K562 (cell line): ENCODE measurements around the gene TACR2. TPM values are rescaled to one million over a fixed set of nuclear protein-coding genes. Genes with fewer than 3 reads are reported as not detected.
A peak's percentile ranks its signal among the peaks of the same experiment; 100 is the strongest.

Experiments used
- ATAC-seq: fragments of 200-7000 bp; cut with Tn5 transposase; 3 replicates; pipeline ENCODE4 v1.9.1; 2020; ENCODE audit warnings: moderate library complexity
- BruUV-seq: library from RNA; stranded (reverse); fragments of 400-500 nt; replicated peaks from 2 replicates; lab custom pipeline; 2021; lab: Mats Ljungman, UMichigan
- CTCF ChIA-PET: fragments of 300-600 bp; formaldehyde crosslinking; extraction: SDS; loops from one replicate; lab custom pipeline; 2021; ENCODE audit warnings: low intra/inter-chr PET ratio; lab: Yijun Ruan, JAX
- POLR2A ChIA-PET: fragments of 300-600, 350-650 bp; sonication (Branson Sonifier 250); formaldehyde crosslinking; extraction: SDS; loops from one replicate; lab custom pipeline; 2021; ENCODE audit warnings: antibody characterized with exemption, inconsistent platforms; lab: Yijun Ruan, JAX
- DNase-seq, 4 experiments: peaks; one replicate each; pipeline versions ENCODE4 v3.0.0 to v3.0.0-alpha.2; 2011 to 2018; ENCODE audit warnings: low spot score in 3 of 4, mixed read lengths in 3 of 4; ENCODE audit errors: extremely low read depth in 1 of 4
- FAIRE-seq: peaks from 2 replicates; lab custom pipeline; 2011; peaks lifted over from hg19 to GRCh38; lab: Jason Lieb, UNC
- H2AFZ ChIP-seq: 2 replicates; pipeline ENCODE4 v1.6.0; 2011; ENCODE audit warnings: low read depth, low read length, control low read depth, inconsistent platforms
- H3K27ac ChIP-seq: fragments of 200-600 bp; 3 replicates; pipeline ENCODE4 v1.8.0; 2011; ENCODE audit warnings: low read depth, mild to moderate bottlenecking, control low read depth, inconsistent platforms, low read length, moderate library complexity, mixed read lengths; ENCODE audit errors: extremely low read depth
- H3K27me3 ChIP-seq, 2 experiments: fragments of 300-600 bp in 1 of 2; 2 replicates in 1 of 2; 3 replicates in 1 of 2; pipeline versions ENCODE4 v1.6.0 to v1.8.0; 2011; ENCODE audit warnings: inconsistent platforms in 2 of 2, low read length in 2 of 2, mild to moderate bottlenecking in 1 of 2, mixed read lengths in 1 of 2, moderate library complexity in 1 of 2; ENCODE audit not compliant: control insufficient read depth in 2 of 2, insufficient read depth in 2 of 2
- H3K36me3 ChIP-seq: fragments of 300-600 bp; 3 replicates; pipeline ENCODE4 v1.8.0; 2011; ENCODE audit warnings: mild to moderate bottlenecking, low read length, inconsistent platforms; ENCODE audit not compliant: control insufficient read depth, insufficient read depth
- H3K4me1 ChIP-seq, 2 experiments: fragments of 200-600 bp in 1 of 2; replicated peaks in 1 of 2; 2 replicates in 1 of 2; 3 replicates in 1 of 2; pipeline versions ENCODE4 v1.5.1 to v1.8.0; 2011; ENCODE audit warnings: inconsistent platforms in 2 of 2, low read length in 2 of 2, mild to moderate bottlenecking in 1 of 2, mixed read lengths in 1 of 2, moderate library complexity in 1 of 2; ENCODE audit not compliant: control insufficient read depth in 2 of 2, insufficient read depth in 2 of 2
- H3K4me2 ChIP-seq: 2 replicates; pipeline ENCODE4 v1.6.1; 2011; ENCODE audit warnings: low read length, control low read depth, inconsistent platforms, mixed read lengths; ENCODE audit not compliant: insufficient read depth
- H3K4me3 ChIP-seq: fragments of 200-600 bp; sonication (generic), shearing (Covaris generic); 2 replicates; pipeline ENCODE4 v1.5.1; 2016; ENCODE audit warnings: control low read depth, inconsistent platforms
- H3K79me2 ChIP-seq: fragments of 200-600 bp; 3 replicates; pipeline ENCODE4 v1.8.0; 2011; ENCODE audit warnings: low read length, inconsistent platforms; ENCODE audit not compliant: control insufficient read depth, insufficient read depth
- H3K9ac ChIP-seq, 2 experiments: 2 replicates each; pipeline versions ENCODE4 v1.6.0 to v1.6.1; 2011; ENCODE audit warnings: low read depth in 2 of 2, low read length in 2 of 2, control low read depth in 1 of 2, inconsistent platforms in 1 of 2, mild to moderate bottlenecking in 1 of 2, mixed read lengths in 1 of 2; ENCODE audit not compliant: insufficient read depth in 1 of 2
- H3K9me1 ChIP-seq: one replicate; pipeline ENCODE4 v1.6.0; 2011; ENCODE audit warnings: inconsistent platforms, mild to moderate bottlenecking, low read length, moderate library complexity; ENCODE audit not compliant: control insufficient read depth, insufficient read depth
- H3K9me3 ChIP-seq: replicated peaks from 2 replicates; pipeline ENCODE4 v1.5.1; 2011; ENCODE audit warnings: low read depth, low read length, inconsistent platforms; ENCODE audit not compliant: control insufficient read depth, insufficient read depth
- H4K20me1 ChIP-seq: replicated peaks from 2 replicates; pipeline ENCODE4 v1.6.1; 2011; ENCODE audit warnings: low read length, inconsistent platforms, mixed read lengths; ENCODE audit not compliant: control insufficient read depth, insufficient read depth
- GTF2F1 ChIP-seq: IDR thresholded peaks from 2 replicates; pipeline ENCODE4 v1.6.1; 2011; ENCODE audit warnings: low read depth, low read length, improper control_type of control experiment
- RBM17 ChIP-seq: fragments of 200-400 bp; formaldehyde crosslinking; IDR thresholded peaks from 2 replicates; pipeline ENCODE4 v1.6.1; 2017; ENCODE audit warnings: low read depth, mild to moderate bottlenecking, low read length, borderline replicate concordance
- SOX6 ChIP-seq: fragments of 450-650 bp; IDR thresholded peaks from 2 replicates; pipeline ENCODE4 v1.6.1; 2014; ENCODE audit warnings: mild to moderate bottlenecking
- ZNF121 ChIP-seq: sonication (generic); formaldehyde crosslinking; conservative IDR thresholded peaks from 2 replicates; pipeline ENCODE4 v1.8.0; 2022; ENCODE audit warnings: missing genetic modification reagents
- ZNF184 ChIP-seq: sonication (generic); formaldehyde crosslinking; IDR thresholded peaks from 2 replicates; pipeline ENCODE4 v1.5.0; 2020; ENCODE audit warnings: missing genetic modification reagents
- ZNF212 ChIP-seq: fragments of 450-650 bp; formaldehyde crosslinking; IDR thresholded peaks from 2 replicates; pipeline ENCODE4 v1.4.0; 2020; ENCODE audit warnings: mild to moderate bottlenecking
- ZSCAN32 ChIP-seq: fragments of 450-650 bp; formaldehyde crosslinking; IDR thresholded peaks from 2 replicates; pipeline ENCODE4 v1.4.0; 2020; ENCODE audit warnings: mild to moderate bottlenecking, moderate library complexity
- whole genome bisulfite sequencing: fragments of 100-300 bp; shearing (Covaris generic); methylation state at CpG from one replicate; pipeline ENCODE4 v1.1.6; 2016; ENCODE audit warnings: low coverage, mixed read lengths; ENCODE audit not compliant: insufficient coverage; ENCODE audit errors: missing lambda C conversion rate; 5-methylcytosine and 5-hydroxymethylcytosine counted together
- in situ Hi-C: fragments of 300-500 bp; cut with MboI; formaldehyde crosslinking; loops from 4 replicates; pipeline ENCODE4 v1.15.0; 2018; ENCODE audit warnings: inconsistent platforms, mixed read lengths
- intact Hi-C: fragments of 100-400 bp; cut with micrococcal nuclease; formaldehyde crosslinking; loops from 2 replicates; pipeline ENCODE4 v1.14.2; 2022
- polyA plus RNA-seq, 8 experiments: library from polyadenylated mRNA; depleted of rRNA in 4 of 8; stranded (reverse) in 5 of 8; unstranded in 3 of 8; fragments of >200 nt; fragmentation: Nextera tagmentation in 2 of 8; fragmentation: Illumina TruSeq in 1 of 8; extraction: Ambion mirVana in 2 of 8; extraction: Trizol in 1 of 8; gene quantifications; 2 replicates each; pipeline versions ENCODE4 v1.2.1 to v1.2.3, GENCODE V29; 2011 to 2014; ENCODE audit warnings: inconsistent platforms in 1 of 8, missing spikeins in 1 of 8
- total RNA-seq, 7 experiments: library from RNA; depleted of rRNA in 6 of 7; stranded (reverse); fragments of >200 nt in 6 of 7; fragmentation: Illumina TruSeq in 2 of 7; extraction: Trizol in 2 of 7; gene quantifications; 2 replicates each; pipeline versions ENCODE4 v1.2.1 to v1.2.3, GENCODE V29; 2011 to 2021; ENCODE audit warnings: low replicate concordance in 1 of 7
- TF ChIP-seq, protein P1 (sequence below): fragments of 450-650 bp; IDR thresholded peaks from 2 replicates; pipeline ENCODE4 v1.6.1; 2018; ENCODE audit not compliant: partially characterized antibody

TACR2 gene
- total and polyA plus RNA-seq, 9 of the 15 experiments (the other 6 are each of a cell fraction or from before 2014, with no cell fraction given) = not detected

DNA sequence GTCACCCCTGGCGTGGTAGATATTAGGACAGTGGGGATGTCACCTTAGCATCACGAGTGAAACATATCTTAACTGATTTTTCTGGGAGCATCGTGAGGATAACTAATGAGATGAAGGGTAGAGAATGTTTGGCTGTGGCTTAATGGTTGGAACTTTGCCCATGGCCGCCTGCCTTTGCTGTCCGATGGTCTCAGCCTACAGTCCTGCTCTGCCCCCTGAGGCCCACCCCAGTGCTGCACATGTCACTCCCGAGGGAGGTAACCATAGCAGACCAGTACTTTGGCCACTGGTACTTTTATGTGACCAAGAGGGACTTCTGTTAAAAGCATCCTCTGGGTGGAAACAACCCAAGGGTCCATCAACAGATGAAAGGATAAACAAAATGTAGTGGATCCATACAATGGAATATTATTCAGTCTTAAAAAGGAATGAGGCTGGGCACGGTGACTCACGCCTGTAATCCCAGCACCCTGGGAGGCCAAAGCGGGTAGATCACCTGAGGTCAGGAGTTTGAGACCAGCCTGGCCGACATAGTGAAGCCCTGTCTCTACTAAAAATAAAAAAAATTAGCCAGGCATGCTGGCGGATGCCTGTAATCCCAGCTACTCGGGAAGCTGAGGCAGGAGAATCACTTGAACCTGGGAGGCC is 58.4 kb downstream of the TACR2 start (continued):
- TF ChIP-seq, protein P1, sequence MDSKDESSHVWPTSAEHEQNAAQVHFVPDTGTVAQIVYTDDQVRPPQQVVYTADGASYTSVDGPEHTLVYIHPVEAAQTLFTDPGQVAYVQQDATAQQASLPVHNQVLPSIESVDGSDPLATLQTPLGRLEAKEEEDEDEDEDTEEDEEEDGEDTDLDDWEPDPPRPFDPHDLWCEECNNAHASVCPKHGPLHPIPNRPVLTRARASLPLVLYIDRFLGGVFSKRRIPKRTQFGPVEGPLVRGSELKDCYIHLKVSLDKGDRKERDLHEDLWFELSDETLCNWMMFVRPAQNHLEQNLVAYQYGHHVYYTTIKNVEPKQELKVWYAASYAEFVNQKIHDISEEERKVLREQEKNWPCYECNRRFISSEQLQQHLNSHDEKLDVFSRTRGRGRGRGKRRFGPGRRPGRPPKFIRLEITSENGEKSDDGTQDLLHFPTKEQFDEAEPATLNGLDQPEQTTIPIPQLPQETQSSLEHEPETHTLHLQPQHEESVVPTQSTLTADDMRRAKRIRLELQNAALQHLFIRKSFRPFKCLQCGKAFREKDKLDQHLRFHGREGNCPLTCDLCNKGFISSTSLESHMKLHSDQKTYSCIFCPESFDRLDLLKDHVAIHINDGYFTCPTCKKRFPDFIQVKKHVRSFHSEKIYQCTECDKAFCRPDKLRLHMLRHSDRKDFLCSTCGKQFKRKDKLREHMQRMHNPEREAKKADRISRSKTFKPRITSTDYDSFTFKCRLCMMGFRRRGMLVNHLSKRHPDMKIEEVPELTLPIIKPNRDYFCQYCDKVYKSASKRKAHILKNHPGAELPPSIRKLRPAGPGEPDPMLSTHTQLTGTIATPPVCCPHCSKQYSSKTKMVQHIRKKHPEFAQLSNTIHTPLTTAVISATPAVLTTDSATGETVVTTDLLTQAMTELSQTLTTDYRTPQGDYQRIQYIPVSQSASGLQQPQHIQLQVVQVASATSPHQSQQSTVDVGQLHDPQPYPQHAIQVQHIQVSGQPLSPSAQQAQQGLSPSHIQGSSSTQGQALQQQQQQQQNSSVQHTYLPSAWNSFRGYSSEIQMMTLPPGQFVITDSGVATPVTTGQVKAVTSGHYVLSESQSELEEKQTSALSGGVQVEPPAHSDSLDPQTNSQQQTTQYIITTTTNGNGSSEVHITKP = peak; percentile 40
- no peak for TF ChIP-seq SOX6

DNA sequence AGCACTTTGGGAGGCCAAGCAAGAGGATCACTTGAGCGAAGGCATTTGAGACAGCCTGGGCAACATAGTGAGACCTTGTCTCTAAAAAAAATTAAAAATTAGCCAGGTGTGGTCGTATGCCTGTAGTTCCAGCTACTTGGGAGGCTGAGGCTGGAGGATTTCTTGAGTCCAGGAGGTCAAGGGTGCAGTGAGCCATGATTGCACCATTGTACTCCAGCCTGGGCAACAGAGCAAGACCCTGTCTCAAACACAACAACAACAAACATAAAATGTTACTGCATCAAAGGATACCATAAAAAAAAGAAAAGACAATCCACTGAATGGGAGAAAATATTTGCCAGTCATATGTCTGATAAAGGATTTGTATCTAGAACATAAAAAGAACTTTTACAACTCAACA is 60.5 kb downstream of the TACR2 start:
- no peak overlapping the region for H2AFZ ChIP-seq
- no peak overlapping the region for H3K4me2 ChIP-seq
- no peaks in the 10 kb centered on the region for H3K27me3 ChIP-seq
- peaks cover 9% of the 10 kb centered on the region; the same call in 1 of the 2 replicates for H4K20me1 ChIP-seq
- peaks cover 93% of the 10 kb centered on the region for H3K79me2 ChIP-seq
- no peak for TF ChIP-seq RBM17
- no peak for TF ChIP-seq ZNF184
- TF ChIP-seq ZSCAN32 = no peak
- TF ChIP-seq ZNF212 (CRISPR knock-in tag) = no peak
- TF ChIP-seq GTF2F1 = no peak
- TF ChIP-seq ZNF121 (CRISPR knock-in tag) = peak; percentile 72
- TF ChIP-seq, all 486 proteins: peak for 1
- ATAC-seq (no peak), DNase-seq (no peak), FAIRE-seq (no peak)
- Histone ChIP-seq H3K9ac (no peak overlapping the region), H3K9me1 (no peaks in the 10 kb centered on the region), H3K4me1 (peaks cover 0 to 4% of the 10 kb centered on the region in 2 experiments; a peak in 2 of 5 replicates), H3K9me3 (no peaks in the 10 kb centered on the region), H3K27ac (no peak overlapping the region), H3K36me3 (peaks cover 90% of the 10 kb centered on the region), H3K4me3 (no peak overlapping the region)
- intact Hi-C loops (no loop called here), in situ Hi-C loops (no loop called here)
- no TSS peak for BruUV-seq
- CTCF ChIA-PET = no interaction called here
- WGBS = 85% methylated on average over 2 of the region's 2 CpGs
- POLR2A ChIA-PET = interaction anchor here (1.0 to 2.6 kb wide), 2 partner anchors 27 to 37 kb away, joined by 4 to 8 read pairs; no protein-coding TSS in a partner anchor
